HG03457 (cell line): ENCODE results near the gene UST.
"Not testable (repeated sequence)": the region's sequence is repeated elsewhere in the genome, so short reads cannot be mapped to it uniquely, and the experiment has no call there.

Experiments
- ATAC-seq: cut with Tn5 transposase; IDR thresholded peaks from one replicate; pipeline ENCODE4 v1.9.1; 2021; ENCODE audit warnings: moderate number of reproducible peaks; ENCODE audit not compliant: unreplicated experiment

Gene UST

GRCh38 chr6:148831531-148831930, 84.7 kb downstream of the UST start:
- ATAC-seq, result no peak

GRCh38 chr6:148835920-148836441, 89.2 kb downstream of the UST start:
- no peak for ATAC-seq

GRCh38 chr6:148836751-148837150, 89.9 kb downstream of the UST start:
- no peak for ATAC-seq

- ATAC-seq, result no peak
Measured at GRCh38 chr6:148837941-148838340, 91.1 kb downstream of the UST start.

GRCh38 chr6:148839044-148839443, 92.2 kb downstream of the UST start:
- ATAC-seq, result no peak

- no peak for ATAC-seq
Measured at GRCh38 chr6:148840256-148840655, 93.4 kb downstream of the UST start.

GRCh38 chr6:148842296-148843019, 95.6 kb downstream of the UST start:
- ATAC-seq, result no peak

GRCh38 chr6:148845464-148845863, 98.6 kb downstream of the UST start:
- ATAC-seq, result no peak

- ATAC-seq, result no peak
Measured at GRCh38 chr6:148846778-148847761, 100.2 kb downstream of the UST start.

- ATAC-seq, result no peak
Measured at GRCh38 chr6:148848915-148849314, 102.1 kb downstream of the UST start.

GRCh38 chr6:148849449-148849848, 102.6 kb downstream of the UST start:
- not testable (repeated sequence) for ATAC-seq

GRCh38 chr6:148850964-148851363, 104.1 kb downstream of the UST start:
- no peak for ATAC-seq

GRCh38 chr6:148851683-148852556, 105.1 kb downstream of the UST start:
- ATAC-seq, result no peak

GRCh38 chr6:148852688-148853087, 105.9 kb downstream of the UST start:
- ATAC-seq, result no peak

GRCh38 chr6:148853113-148853512, 106.3 kb downstream of the UST start:
- ATAC-seq, result not testable (repeated sequence)

GRCh38 chr6:148854096-148854495, 107.3 kb downstream of the UST start:
- ATAC-seq, result no peak

- ATAC-seq, result no peak
Measured at GRCh38 chr6:148854992-148855391, 108.2 kb downstream of the UST start.

GRCh38 chr6:148855744-148856143, 108.9 kb downstream of the UST start:
- ATAC-seq, result no peak

GRCh38 chr6:148857798-148858390, 111.1 kb downstream of the UST start:
- ATAC-seq, result no peak

GRCh38 chr6:148864132-148864531, 117.3 kb downstream of the UST start:
- not testable (repeated sequence) for ATAC-seq
